Activated CD4-positive, alpha-beta T cell treated with anti-CD3 and anti-CD28 coated beads for 36 hours (primary cell): ENCODE data around the gene LSM12. TPM values are rescaled to one million over a fixed set of nuclear protein-coding genes. Genes with fewer than 3 reads are reported as not detected.

Experiments used
- ATAC-seq: fragments of 200-7000 bp; cut with Tn5 transposase; one replicate; pipeline ENCODE4 v1.10.0; 2021; ENCODE audit warnings: mild to moderate bottlenecking, moderate library complexity
- CTCF ChIA-PET: fragments of 350-600 bp; sonication (Branson Sonifier 250); formaldehyde crosslinking; loops from one replicate; lab custom pipeline; 2021; ENCODE audit warnings: antibody characterized with exemption; lab: Charles Lee
- POLR2A ChIA-PET: fragments of 350-600 bp; sonication (Branson Sonifier 250); formaldehyde crosslinking; loops from one replicate; lab custom pipeline; 2021; ENCODE audit warnings: antibody characterized with exemption, inconsistent platforms; lab: Charles Lee
- DNase-seq: peaks from one replicate; pipeline ENCODE4 v3.0.0-alpha.2; 2020
- H3K27ac Mint-ChIP-seq: one replicate; pipeline ENCODE4 v1.8.0; 2021; ENCODE audit warnings: mixed read lengths
- H3K27me3 Mint-ChIP-seq: one replicate; pipeline ENCODE4 v1.8.0; 2021; ENCODE audit warnings: mixed read lengths
- H3K36me3 Mint-ChIP-seq: one replicate; pipeline ENCODE4 v1.8.0; 2021; ENCODE audit warnings: low read depth, mixed read lengths
- H3K4me1 Mint-ChIP-seq: one replicate; pipeline ENCODE4 v1.8.0; 2021; ENCODE audit warnings: mixed read lengths
- H3K4me3 Mint-ChIP-seq: one replicate; pipeline ENCODE4 v1.8.0; 2021; ENCODE audit warnings: mild to moderate bottlenecking, moderate library complexity, mixed read lengths
- H3K9me3 Mint-ChIP-seq: one replicate; pipeline ENCODE4 v1.8.0; 2021; ENCODE audit warnings: low read depth, mixed read lengths
- intact Hi-C, 2 experiments: fragments of 100-400 bp; cut with DNase I in 1 of 2; cut with micrococcal nuclease in 1 of 2; formaldehyde crosslinking; loops; one replicate each; pipeline versions ENCODE4 v1.14.2 to v1.15.1; 2022 to 2024; cut with DNase I, micrococcal nuclease
- total RNA-seq, 2 experiments: library from RNA; stranded (reverse); gene quantifications; one replicate each; pipeline ENCODE4 v1.2.3, GENCODE V29; 2021

Gene LSM12
- total RNA-seq, 2 experiments from 2014 or later, result 93.1 to 102 TPM

DNA sequence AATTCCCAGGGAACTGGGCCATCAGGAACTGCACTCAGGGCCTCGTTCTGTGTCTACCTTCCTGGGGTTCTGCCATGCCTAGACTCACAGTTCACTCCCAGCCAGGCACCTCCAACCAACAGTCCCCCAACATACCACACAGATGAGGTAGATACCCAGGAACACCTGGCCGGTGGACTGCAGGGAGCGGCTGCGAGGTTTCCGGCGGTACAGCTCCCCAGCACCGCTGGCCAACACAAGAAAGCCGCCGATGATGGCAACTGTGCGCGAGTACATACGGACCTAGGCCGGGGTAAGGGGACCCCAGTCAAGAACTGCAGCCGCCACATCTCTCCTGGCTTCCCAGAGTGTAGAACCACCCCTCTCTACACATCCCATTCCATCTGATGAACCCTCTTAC lies 53.6 kb downstream of the LSM12 start:
- intact Hi-C loops, result no loop called here
- Mint-ChIP-seq H3K36me3 (peaks cover 25% of the 10 kb centered on the region), H3K27me3 (peaks cover 2% of the 10 kb centered on the region), H3K27ac (no peak overlapping the region), H3K9me3 (no peaks in the 10 kb centered on the region), H3K4me1 (peaks cover 13% of the 10 kb centered on the region), H3K4me3 (peak overlapping the region; percentile 54)
- ChIA-PET POLR2A (no interaction called here), CTCF (no interaction called here)
- ATAC-seq, result no peak
- DNase-seq, result no peak

DNA sequence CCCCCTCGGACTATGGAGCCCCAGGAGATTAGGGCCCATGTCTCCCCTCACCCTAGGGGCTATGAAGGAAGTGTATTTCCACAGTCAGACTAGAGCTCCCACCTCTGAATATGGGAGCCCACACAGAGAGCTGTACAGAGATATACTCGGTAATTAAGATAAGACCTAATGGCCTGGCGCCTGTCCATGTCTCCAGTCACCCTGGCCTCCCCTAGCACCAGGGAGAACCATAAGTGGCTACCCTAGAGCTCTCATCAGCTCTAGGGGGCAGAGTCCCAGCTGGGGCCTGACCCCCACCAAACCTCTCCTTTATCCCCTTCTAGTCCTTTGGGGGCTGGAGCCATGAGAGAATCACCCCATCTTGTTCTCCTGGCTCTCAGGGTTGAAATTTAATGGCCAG lies 54.1 kb downstream of the LSM12 start:
- CTCF ChIA-PET, result no interaction called here
- DNase-seq (no peak), ATAC-seq (no peak)
- Mint-ChIP-seq H3K9me3 (no peaks in the 10 kb centered on the region), H3K36me3 (peaks cover 25% of the 10 kb centered on the region), H3K4me1 (peaks cover 16% of the 10 kb centered on the region), H3K27me3 (peaks cover 4% of the 10 kb centered on the region), H3K4me3 (no peak overlapping the region), H3K27ac (no peak overlapping the region)
- POLR2A ChIA-PET, result interaction anchor here (0.6 kb wide), 1 partner anchor 33 kb away, joined by 3 read pairs; no protein-coding TSS in a partner anchor
- intact Hi-C loops, result no loop called here

DNA sequence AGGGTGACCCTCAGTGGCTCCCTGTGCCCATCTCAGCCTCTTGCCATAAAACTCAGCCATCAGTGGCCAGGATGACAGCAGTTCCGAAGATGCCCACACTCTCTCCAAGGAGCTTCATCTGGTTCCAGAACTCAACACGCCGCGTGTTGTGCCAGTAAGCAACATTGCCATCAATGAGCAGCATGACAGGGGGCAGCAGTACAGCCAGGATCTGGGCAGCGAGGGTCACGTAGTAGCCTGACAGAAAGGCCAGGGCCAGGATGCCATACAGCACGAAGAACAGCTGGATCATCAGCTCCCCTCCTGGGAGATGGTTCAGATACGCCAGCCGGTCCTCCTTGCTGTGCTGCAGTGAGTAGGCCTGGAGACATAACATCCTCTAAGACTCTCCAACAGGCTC lies 54.6 kb downstream of the LSM12 start:
- peaks cover 18% of the 10 kb centered on the region for H3K4me1 Mint-ChIP-seq
- no peak overlapping the region for H3K4me3 Mint-ChIP-seq
- ATAC-seq (no peak), DNase-seq (no peak)
- peaks cover 4% of the 10 kb centered on the region for H3K27me3 Mint-ChIP-seq
- intact Hi-C loops, result no loop called here
- POLR2A ChIA-PET, result interaction anchor here (0.5 to 0.6 kb wide), 2 partner anchors 32 to 53 kb away, joined by 3 to 5 read pairs; no protein-coding TSS in a partner anchor
- no peaks in the 10 kb centered on the region for H3K9me3 Mint-ChIP-seq
- CTCF ChIA-PET, result interaction anchor here (1.0 kb wide), 1 partner anchor 68 kb away, joined by 3 read pairs; no protein-coding TSS in a partner anchor
- peaks cover 25% of the 10 kb centered on the region for H3K36me3 Mint-ChIP-seq
- no peak overlapping the region for H3K27ac Mint-ChIP-seq

DNA sequence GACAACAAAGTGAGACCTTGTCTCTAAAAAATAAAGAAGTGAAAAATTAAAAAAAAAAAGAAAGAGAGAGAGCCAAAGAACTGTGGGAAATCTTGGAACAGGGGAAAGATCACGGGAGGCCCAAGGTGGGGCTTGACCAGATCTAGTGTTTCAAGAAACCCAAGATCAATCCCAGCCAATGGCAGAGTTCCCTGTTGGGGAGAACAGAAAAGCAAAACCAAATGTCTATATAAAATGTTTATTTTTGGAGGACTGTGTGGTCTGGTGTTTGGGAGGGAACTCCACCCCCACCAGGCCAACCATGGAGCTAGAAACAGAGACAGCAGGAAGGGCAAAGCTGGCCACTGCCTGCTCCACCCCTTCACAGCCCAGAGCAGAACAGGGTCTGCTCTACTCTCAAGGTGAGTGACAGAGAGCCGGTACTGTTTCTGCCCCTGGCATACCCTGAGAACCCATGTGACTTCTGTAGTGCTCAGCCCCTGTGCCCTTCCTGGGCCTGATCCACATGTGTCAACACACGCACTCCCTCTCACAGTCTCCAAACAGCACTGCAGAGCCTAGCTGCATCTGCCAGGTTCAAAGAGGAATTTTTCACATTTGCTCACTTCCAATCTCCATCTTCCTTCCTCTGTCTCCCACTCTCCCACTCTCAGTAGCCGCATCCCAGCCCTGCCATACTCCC lies 55.4 kb downstream of the LSM12 start:
- H3K27ac Mint-ChIP-seq, result no peak overlapping the region
- peaks cover 8% of the 10 kb centered on the region for H3K27me3 Mint-ChIP-seq
- no peak overlapping the region for H3K4me3 Mint-ChIP-seq
- DNase-seq (no peak), ATAC-seq (no peak)
- peaks cover 24% of the 10 kb centered on the region for H3K4me1 Mint-ChIP-seq
- no peaks in the 10 kb centered on the region for H3K9me3 Mint-ChIP-seq
- POLR2A ChIA-PET, result interaction anchor here (0.5 to 0.6 kb wide), 3 partner anchors 54 to 527 kb away, joined by 4 to 9 read pairs (median 5); partner anchors contain the start of gene DHX8
- CTCF ChIA-PET, result interaction anchor here (1.0 kb wide), 1 partner anchor 67 kb away, joined by 3 read pairs; no protein-coding TSS in a partner anchor
- peaks cover 25% of the 10 kb centered on the region for H3K36me3 Mint-ChIP-seq
- intact Hi-C loops, result no loop called here

DNA sequence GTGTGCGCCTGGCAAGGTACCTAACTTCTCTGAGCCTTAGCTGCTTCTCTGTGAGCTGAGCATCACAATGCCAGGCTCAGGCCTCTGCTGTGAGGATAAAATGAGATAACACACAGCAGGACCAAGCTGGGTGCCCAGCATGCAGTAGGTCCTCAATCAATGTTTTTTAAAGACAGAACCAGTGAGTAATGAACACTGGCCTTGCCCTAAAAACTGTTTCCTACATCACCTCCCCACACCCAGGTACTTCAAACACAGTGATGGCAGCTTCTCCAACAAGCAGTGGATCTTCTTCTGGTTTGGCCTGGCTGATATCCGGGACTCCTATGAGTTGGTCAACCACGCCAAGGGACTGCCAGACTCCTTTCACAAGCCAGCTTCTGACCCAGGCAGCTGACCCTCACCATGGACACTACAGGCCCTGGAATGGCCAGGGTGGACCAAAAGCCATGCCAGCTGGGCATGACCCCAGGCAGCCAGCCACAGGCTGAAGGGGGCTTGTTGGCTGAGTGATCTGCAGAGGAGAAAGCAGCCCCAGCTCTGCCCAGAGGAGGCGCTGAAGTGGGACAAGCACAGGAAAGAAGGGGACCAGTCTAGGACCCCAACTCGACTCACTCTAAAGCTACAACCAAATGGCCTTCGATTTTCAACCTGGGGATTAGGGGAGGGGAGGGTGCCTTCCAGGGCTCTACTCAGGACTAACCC lies 58.1 kb downstream of the LSM12 start:
- no peak for ATAC-seq
- Mint-ChIP-seq H3K9me3 (no peaks in the 10 kb centered on the region), H3K4me3 (peak overlapping the region; percentile 78), H3K4me1 (peaks cover 21% of the 10 kb centered on the region), H3K27me3 (peaks cover 17% of the 10 kb centered on the region), H3K27ac (peak overlapping the region; percentile 53), H3K36me3 (peaks cover 21% of the 10 kb centered on the region)
- intact Hi-C loops, result no loop called here
- no peak for DNase-seq
- ChIA-PET CTCF (interaction anchor here (0.5 to 1.7 kb wide), 12 partner anchors 9 to 492 kb away, joined by 3 to 9 read pairs (median 3); no protein-coding TSS in a partner anchor), POLR2A (no interaction called here)

DNA sequence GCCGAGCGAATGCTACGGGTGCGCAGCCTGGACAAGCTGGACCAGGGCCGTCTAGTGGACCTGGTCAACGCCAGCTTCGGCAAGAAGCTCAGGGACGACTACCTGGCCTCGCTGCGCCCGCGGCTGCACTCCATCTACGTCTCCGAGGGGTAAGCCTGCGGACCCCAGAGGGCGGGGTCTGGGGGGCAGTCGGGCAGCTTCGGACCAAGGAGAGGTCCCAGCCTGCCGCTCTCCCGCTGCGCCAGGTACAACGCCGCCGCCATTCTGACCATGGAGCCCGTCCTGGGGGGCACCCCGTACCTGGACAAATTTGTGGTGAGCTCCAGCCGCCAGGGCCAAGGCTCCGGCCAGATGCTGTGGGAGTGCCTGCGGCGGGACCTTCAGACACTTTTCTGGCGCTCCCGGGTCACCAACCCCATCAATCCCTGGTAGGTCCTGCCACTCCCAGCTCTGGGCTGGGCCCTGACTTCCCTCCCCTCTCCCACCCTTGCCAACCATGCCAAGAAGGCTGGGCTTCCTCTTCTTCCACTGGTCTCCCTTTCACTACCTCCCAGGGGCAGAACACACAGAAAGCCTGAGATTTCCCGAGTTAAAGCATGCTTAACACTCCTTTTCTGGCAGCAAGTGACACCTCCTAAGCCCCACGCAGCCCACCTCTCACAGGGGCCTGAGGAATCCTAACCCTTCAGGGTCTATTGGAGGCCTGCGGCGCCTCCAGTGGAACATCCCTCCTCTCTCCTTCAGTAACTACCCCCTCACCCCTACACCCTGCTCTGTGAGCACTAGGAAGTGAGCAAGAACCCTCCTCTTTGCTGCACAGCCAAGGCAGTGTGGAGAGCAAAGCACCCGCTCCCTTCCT lies 58.9 kb downstream of the LSM12 start:
- CTCF ChIA-PET, result interaction anchor here (0.5 to 1.7 kb wide), 10 partner anchors 13 to 569 kb away, joined by 3 to 7 read pairs (median 3); no protein-coding TSS in a partner anchor
- H3K36me3 Mint-ChIP-seq, result peaks cover 21% of the 10 kb centered on the region
- ATAC-seq, result no peak
- H3K9me3 Mint-ChIP-seq, result no peaks in the 10 kb centered on the region
- H3K27ac Mint-ChIP-seq, result peak overlapping the region; percentile 53
- peak overlapping the region; percentile 78 for H3K4me3 Mint-ChIP-seq
- POLR2A ChIA-PET, result no interaction called here
- peaks cover 20% of the 10 kb centered on the region for H3K4me1 Mint-ChIP-seq
- intact Hi-C loops, result loop anchor here in 1 of 2 experiments (1.0 to 2.0 kb wide), 4 partner anchors 101 to 337 kb away; partner anchors contain the start of genes GRN, HDAC5, MPP2 and TMUB2
- H3K27me3 Mint-ChIP-seq, result peaks cover 17% of the 10 kb centered on the region
- no peak for DNase-seq

DNA sequence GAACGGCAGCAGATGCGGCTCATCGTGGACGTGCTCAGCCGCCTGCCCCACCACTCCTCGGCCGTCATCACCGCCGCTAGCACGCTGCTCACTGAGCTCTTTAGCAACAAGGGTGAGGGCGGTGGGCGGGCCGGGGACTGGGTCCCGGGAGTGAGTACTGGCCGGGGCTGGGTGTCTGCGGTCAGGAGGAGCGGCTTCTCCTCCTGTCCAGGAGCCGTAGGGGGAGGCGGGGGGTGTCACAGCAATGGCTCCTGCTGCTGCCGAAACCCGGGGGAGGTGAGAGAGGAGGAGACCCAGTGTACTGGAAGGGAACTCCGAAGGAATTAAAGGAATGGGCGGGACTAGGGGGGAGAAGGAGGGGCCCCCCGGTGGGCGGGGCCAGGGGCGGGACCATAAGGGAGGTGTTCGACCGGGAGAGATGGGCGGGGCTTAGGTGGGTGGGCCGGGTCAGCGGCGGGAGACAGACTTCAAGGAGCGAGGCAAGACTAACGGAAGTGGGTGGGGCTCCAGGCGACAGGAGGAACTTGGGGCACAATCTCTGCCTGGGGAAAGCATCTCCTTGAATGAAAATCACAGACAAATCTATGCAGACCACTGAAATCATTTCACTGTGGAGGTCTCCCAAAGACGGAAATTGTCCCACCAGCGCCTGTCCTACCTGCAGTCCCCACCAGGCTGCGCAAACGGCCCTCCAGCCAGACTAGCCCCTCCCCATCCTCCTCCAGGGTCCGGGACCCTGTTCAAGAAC lies 59.7 kb downstream of the LSM12 start:
- peak overlapping the region; percentile 78 for H3K4me3 Mint-ChIP-seq
- peak; percentile 99 for DNase-seq

DNA sequence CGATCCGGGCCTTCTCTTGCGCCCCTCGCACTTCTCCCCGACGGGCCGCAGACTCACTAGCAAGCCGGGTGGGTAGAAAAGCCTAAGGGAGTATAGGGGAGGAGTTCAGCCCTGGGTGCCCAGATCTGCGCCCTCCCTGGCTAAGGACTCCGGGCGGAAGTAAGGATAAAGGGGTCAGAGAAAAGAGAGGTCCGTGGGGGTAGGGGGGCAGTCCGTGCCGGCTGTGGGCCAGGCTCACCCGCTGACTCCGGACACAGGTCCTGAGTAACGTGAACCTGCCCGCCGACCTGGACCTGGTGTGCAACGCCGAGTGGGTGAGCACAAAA lies 60.2 kb downstream of the LSM12 start:
- CTCF ChIA-PET, result interaction anchor here (0.6 to 1.3 kb wide), 3 partner anchors 10 to 440 kb away, joined by 3 to 5 read pairs (median 3); no protein-coding TSS in a partner anchor
- peak; percentile 5 for ATAC-seq

More for the DNA sequence above, 59.7 kb downstream of the LSM12 start:
- intact Hi-C loops, result loop anchor here in 1 of 2 experiments (1.0 to 2.0 kb wide), 6 partner anchors 60 to 338 kb away; partner anchors contain the start of genes GRN, HDAC5, LSM12 and MPP2
- Mint-ChIP-seq H3K9me3 (no peaks in the 10 kb centered on the region), H3K36me3 (peaks cover 21% of the 10 kb centered on the region), H3K27ac (peak overlapping the region; percentile 86), H3K4me1 (peaks cover 20% of the 10 kb centered on the region), H3K27me3 (peaks cover 17% of the 10 kb centered on the region)
- ChIA-PET CTCF (interaction anchor here (0.6 to 1.7 kb wide), 7 partner anchors 11 to 570 kb away, joined by 3 to 7 read pairs (median 3); no protein-coding TSS in a partner anchor), POLR2A (interaction anchor here (0.6 to 1.0 kb wide), 2 partner anchors 8 to 177 kb away, joined by 3 to 4 read pairs; partner anchors contain the start of gene TMEM101)
- ATAC-seq, result peak; percentile 84

DNA sequence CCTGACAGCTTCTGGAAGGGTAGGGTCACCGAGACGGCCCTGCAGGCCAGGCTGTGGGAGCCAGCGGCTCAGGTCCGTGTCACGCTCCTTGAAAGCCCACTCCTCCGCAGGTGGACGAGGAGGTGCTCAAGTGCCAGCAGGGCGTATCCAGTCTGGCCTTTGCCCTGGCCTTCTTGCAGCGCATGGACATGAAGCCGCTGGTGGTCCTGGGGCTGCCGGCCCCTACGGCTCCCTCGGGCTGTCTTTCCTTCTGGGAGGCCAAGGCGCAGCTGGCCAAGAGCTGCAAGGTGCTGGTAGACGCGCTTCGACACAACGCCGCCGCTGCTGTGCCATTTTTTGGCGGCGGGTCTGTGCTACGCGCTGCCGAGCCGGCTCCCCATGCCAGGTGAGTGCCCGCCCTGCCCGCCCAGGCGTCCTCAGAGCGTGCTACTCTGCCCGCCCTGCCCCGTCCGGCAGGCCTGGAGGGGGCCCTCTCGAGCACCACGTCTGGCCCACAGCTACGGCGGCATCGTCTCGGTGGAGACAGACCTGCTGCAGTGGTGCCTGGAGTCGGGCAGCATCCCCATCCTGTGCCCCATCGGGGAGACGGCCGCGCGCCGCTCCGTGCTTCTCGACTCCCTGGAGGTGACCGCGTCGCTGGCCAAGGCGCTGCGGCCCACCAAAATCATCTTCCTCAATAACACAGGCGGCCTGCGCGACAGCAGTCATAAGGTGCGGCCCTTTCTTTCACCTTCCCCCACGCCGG lies 60.8 kb downstream of the LSM12 start:
- H3K36me3 Mint-ChIP-seq, result peaks cover 17% of the 10 kb centered on the region
- ATAC-seq (peak; percentile 6), DNase-seq (peak; percentile 62)
- peaks cover 19% of the 10 kb centered on the region for H3K27me3 Mint-ChIP-seq
- POLR2A ChIA-PET, result interaction anchor here (1.0 kb wide), 1 partner anchor 9 kb away, joined by 4 read pairs; the partner anchor contains the start of gene TMEM101
- intact Hi-C loops, result loop anchor here in 1 of 2 experiments (1.0 to 2.0 kb wide), 4 partner anchors 61 to 339 kb away; partner anchors contain the start of genes GRN, LSM12 and MPP2
- H3K27ac Mint-ChIP-seq, result peak overlapping the region; percentile 86
- CTCF ChIA-PET, result interaction anchor here (0.9 kb wide), 1 partner anchor 10 kb away, joined by 3 read pairs; no protein-coding TSS in a partner anchor
- H3K4me1 Mint-ChIP-seq, result peaks cover 20% of the 10 kb centered on the region
- H3K4me3 Mint-ChIP-seq, result peak overlapping the region; percentile 78
- H3K9me3 Mint-ChIP-seq, result no peaks in the 10 kb centered on the region

More for the DNA sequence above, 60.2 kb downstream of the LSM12 start:
- intact Hi-C loops, result loop anchor here in 1 of 2 experiments (1.0 to 2.0 kb wide), 4 partner anchors 60 to 339 kb away; partner anchors contain the start of genes GRN, LSM12 and MPP2
- Mint-ChIP-seq H3K36me3 (peaks cover 17% of the 10 kb centered on the region), H3K27ac (peak overlapping the region; percentile 86), H3K4me3 (peak overlapping the region; percentile 78), H3K27me3 (peaks cover 17% of the 10 kb centered on the region), H3K4me1 (peaks cover 20% of the 10 kb centered on the region), H3K9me3 (no peaks in the 10 kb centered on the region)
- no peak for DNase-seq
- POLR2A ChIA-PET, result interaction anchor here (0.6 to 1.0 kb wide), 2 partner anchors 9 to 178 kb away, joined by 3 to 4 read pairs; partner anchors contain the start of gene TMEM101
